Calu3 (cell line): ENCODE results near the gene ZIC4. TPM values are rescaled to one million over a fixed set of nuclear protein-coding genes. Genes with fewer than 3 reads are reported as not detected.

Source experiments
- BruUV-seq: library from RNA; stranded (reverse); fragments of 400-500 nt; replicated peaks from 2 replicates; lab custom pipeline; 2021; lab: Mats Ljungman, UMichigan
- CTCF ChIA-PET: fragments of 300-600 bp; sonication (Branson Sonifier 250); formaldehyde crosslinking; loops from one replicate; lab custom pipeline; 2022; ENCODE audit warnings: antibody characterized with exemption; lab: Charles Lee
- DNase-seq: peaks from one replicate; pipeline ENCODE4 v3.0.0; 2022
- H3K27ac Mint-ChIP-seq: one replicate; pipeline ENCODE4 v1.8.0; 2022; ENCODE audit warnings: mixed read lengths; ENCODE audit not compliant: unreplicated experiment
- H3K27me3 Mint-ChIP-seq: one replicate; pipeline ENCODE4 v1.8.0; 2022; ENCODE audit warnings: mixed read lengths; ENCODE audit not compliant: unreplicated experiment
- H3K36me3 Mint-ChIP-seq: one replicate; pipeline ENCODE4 v1.8.0; 2022; ENCODE audit warnings: mild to moderate bottlenecking, moderate library complexity, mixed read lengths; ENCODE audit not compliant: insufficient read depth, unreplicated experiment
- H3K4me1 Mint-ChIP-seq: one replicate; pipeline ENCODE4 v1.8.0; 2022; ENCODE audit warnings: mild to moderate bottlenecking, low read depth, mixed read lengths; ENCODE audit not compliant: unreplicated experiment
- H3K4me3 Mint-ChIP-seq: one replicate; pipeline ENCODE4 v1.8.0; 2022; ENCODE audit warnings: mild to moderate bottlenecking, low read depth, moderate library complexity, mixed read lengths; ENCODE audit not compliant: unreplicated experiment
- H3K9me3 Mint-ChIP-seq: one replicate; pipeline ENCODE4 v1.8.0; 2022; ENCODE audit warnings: low read depth, mixed read lengths; ENCODE audit not compliant: unreplicated experiment
- intact Hi-C: fragments of 100-400 bp; cut with micrococcal nuclease; formaldehyde crosslinking; loops from one replicate; pipeline ENCODE4 v1.10.0; 2022; ENCODE audit not compliant: unreplicated experiment
- total RNA-seq: library from RNA; stranded (reverse); gene quantifications from 2 replicates; pipeline ENCODE4 v1.2.3, GENCODE V29; 2022
- TF ChIP-seq, protein P1 (sequence below): fragments of 200-600 bp; IDR thresholded peaks from one replicate; pipeline ENCODE4 v1.8.0; 2022; ENCODE audit warnings: antibody characterized with exemption; ENCODE audit not compliant: unreplicated experiment

Gene ZIC4
- total RNA-seq, 1 experiment from 2014 or later: not detected

DNA sequence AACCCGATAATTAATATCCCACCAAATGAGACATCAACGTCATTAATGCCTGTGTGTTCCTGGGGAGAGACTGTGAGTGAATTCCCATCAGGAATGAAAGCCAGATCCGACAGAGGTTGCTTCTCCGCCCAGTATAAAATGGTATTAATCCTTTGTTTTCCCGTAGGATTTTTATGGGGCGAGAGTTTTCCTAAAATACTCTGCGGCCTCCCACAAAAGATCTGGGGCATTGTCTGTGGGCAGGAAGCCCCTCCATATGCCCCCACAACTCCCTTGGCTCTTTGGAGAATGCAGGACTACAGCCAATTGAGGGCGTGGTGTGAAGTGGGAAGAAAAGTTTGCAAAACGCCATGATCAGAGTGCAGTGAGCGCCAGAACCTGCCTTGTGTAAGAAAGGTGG, 26.7 kb downstream of the ZIC4 start:
- CTCF ChIA-PET: no interaction called here

DNA sequence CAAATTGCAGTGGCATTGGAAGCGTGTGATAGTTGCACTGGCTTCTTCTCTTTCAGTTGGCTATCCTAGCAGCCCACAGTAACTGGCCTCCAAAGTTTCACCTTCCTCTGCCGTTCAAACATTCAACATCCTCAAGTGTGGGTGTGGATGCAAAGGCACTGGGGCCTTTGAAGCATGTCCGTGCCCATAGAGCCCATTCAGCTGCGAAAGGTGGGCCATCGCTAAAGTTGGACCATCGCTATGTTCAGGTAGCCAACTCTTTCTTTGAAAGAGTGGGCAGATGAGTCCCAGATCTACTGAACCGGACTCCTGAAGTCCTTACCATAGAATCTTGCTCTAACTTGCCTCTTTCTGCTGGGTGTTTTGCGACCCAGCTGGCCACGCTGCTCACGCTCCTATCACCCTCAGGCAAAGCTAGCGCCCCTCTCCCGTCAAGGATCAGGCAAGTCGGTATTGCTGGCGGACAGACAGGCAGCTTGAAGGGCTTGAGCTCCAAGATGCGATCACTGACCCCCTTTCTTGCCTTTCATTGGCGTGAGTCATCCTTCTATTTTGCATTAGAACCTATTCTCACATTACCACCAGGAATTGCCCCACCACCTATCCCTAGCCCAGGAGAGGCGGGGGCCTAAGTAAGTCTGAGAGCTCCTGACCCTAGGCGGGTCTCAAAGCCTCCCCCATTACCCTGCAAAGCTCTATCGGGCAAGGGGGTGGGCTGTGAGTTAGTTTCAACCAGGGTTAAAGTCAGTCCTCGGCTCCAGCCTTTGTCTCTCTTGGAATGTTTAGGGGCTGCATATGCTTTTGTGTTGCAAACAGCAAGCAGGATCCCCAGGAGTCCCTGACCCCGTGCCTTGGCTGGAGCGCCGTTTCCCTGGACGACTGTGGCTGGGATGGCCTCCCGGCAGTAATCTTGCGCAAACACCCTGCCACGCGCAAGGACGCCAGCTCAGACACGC, 28.7 kb downstream of the ZIC4 start:
- Mint-ChIP-seq H3K27me3 (peaks cover 15% of the 10 kb centered on the region), H3K4me1 (no peaks in the 10 kb centered on the region)

More for the DNA sequence above, 26.7 kb downstream of the ZIC4 start:
- intact Hi-C loops: no loop called here
- TF ChIP-seq, protein P1, sequence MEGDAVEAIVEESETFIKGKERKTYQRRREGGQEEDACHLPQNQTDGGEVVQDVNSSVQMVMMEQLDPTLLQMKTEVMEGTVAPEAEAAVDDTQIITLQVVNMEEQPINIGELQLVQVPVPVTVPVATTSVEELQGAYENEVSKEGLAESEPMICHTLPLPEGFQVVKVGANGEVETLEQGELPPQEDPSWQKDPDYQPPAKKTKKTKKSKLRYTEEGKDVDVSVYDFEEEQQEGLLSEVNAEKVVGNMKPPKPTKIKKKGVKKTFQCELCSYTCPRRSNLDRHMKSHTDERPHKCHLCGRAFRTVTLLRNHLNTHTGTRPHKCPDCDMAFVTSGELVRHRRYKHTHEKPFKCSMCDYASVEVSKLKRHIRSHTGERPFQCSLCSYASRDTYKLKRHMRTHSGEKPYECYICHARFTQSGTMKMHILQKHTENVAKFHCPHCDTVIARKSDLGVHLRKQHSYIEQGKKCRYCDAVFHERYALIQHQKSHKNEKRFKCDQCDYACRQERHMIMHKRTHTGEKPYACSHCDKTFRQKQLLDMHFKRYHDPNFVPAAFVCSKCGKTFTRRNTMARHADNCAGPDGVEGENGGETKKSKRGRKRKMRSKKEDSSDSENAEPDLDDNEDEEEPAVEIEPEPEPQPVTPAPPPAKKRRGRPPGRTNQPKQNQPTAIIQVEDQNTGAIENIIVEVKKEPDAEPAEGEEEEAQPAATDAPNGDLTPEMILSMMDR: no peak
- Mint-ChIP-seq H3K9me3 (peaks cover 2% of the 10 kb centered on the region), H3K27ac (no peak overlapping the region), H3K36me3 (no peaks in the 10 kb centered on the region), H3K4me1 (no peaks in the 10 kb centered on the region), H3K4me3 (no peak overlapping the region), H3K27me3 (no peaks in the 10 kb centered on the region)
- BruUV-seq: no TSS peak
- no peak for DNase-seq

DNA sequence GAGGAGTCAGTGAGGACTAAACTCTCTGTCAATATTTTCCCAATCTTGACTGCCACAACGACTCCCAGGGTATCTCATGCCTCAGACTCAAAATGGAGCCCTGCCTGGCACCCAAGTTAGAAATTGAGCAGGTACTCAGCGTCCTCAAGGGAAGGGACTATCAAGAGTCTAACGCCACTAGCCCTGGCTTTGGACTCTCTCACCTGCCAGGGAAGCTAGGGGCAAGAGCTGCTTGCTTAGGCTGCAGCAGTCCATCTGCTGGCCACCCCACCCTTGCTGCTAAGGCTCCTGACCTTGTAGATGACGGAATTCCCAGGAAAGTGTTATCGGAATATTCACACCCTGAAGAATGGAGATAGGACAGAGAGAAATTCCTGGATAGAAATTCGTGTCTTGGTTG, 33.0 kb downstream of the ZIC4 start:
- no peaks in the 10 kb centered on the region for H3K9me3 Mint-ChIP-seq
- no peak overlapping the region for H3K4me3 Mint-ChIP-seq
- DNase-seq: no peak
- H3K36me3 Mint-ChIP-seq: no peaks in the 10 kb centered on the region
- H3K27me3 Mint-ChIP-seq: peaks cover 42% of the 10 kb centered on the region
- H3K27ac Mint-ChIP-seq: no peak overlapping the region
- TF ChIP-seq, protein P1: no peak
- H3K4me1 Mint-ChIP-seq: no peaks in the 10 kb centered on the region
- CTCF ChIA-PET: no interaction called here
- no TSS peak for BruUV-seq
- intact Hi-C loops: no loop called here

More for the DNA sequence above, 28.7 kb downstream of the ZIC4 start:
- Mint-ChIP-seq H3K36me3 (no peaks in the 10 kb centered on the region), H3K27ac (no peak overlapping the region), H3K9me3 (peaks cover 2% of the 10 kb centered on the region), H3K4me3 (no peak overlapping the region)
- CTCF ChIA-PET: no interaction called here
- DNase-seq: no peak
- intact Hi-C loops: no loop called here
- TF ChIP-seq, protein P1: no peak
- no TSS peak for BruUV-seq

DNA sequence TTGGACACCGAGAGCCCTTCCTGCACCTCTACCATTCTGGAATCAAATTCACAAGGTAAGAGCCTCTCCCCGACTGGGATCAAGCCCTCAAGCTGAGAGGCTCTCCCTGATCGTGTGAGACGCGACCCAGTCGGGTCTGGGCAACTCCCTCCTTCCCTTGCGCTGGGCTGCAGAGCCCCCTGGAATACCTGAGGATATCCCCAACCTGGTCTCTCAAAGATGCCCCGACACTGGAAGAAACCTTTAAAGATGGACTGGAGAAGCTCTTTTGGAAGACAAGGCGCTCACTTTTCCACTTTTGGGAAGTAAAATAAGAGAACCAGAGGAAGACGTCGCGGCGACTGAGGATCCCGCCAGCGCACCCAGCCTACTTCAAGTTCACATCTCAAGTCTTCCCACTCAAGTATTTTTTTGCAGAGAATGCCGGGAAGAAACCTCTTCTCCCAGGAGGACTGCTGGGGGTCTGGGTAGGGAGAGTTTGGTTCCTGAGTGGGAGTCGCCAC, 33.8 kb downstream of the ZIC4 start:
- H3K27ac Mint-ChIP-seq: no peak overlapping the region
- H3K36me3 Mint-ChIP-seq: no peaks in the 10 kb centered on the region
- intact Hi-C loops: no loop called here
- no peaks in the 10 kb centered on the region for H3K4me1 Mint-ChIP-seq
- no peaks in the 10 kb centered on the region for H3K9me3 Mint-ChIP-seq
- CTCF ChIA-PET: interaction anchor here (0.6 kb wide), 1 partner anchor 413 kb away, joined by 3 read pairs; no protein-coding TSS in a partner anchor
- TF ChIP-seq, protein P1: no peak
- no peak overlapping the region for H3K4me3 Mint-ChIP-seq
- H3K27me3 Mint-ChIP-seq: peaks cover 48% of the 10 kb centered on the region
- BruUV-seq: no TSS peak
- DNase-seq: no peak
